ENCODE results near the gene SRPK3.
"Not testable (repeated sequence)": the region's sequence is repeated elsewhere in the genome, so short reads cannot be mapped to it uniquely, and the experiment has no call there.

Gene SRPK3, protein sequence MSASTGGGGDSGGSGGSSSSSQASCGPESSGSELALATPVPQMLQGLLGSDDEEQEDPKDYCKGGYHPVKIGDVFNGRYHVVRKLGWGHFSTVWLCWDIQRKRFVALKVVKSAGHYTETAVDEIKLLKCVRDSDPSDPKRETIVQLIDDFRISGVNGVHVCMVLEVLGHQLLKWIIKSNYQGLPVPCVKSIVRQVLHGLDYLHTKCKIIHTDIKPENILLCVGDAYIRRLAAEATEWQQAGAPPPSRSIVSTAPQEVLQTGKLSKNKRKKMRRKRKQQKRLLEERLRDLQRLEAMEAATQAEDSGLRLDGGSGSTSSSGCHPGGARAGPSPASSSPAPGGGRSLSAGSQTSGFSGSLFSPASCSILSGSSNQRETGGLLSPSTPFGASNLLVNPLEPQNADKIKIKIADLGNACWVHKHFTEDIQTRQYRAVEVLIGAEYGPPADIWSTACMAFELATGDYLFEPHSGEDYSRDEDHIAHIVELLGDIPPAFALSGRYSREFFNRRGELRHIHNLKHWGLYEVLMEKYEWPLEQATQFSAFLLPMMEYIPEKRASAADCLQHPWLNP

GRCh38 chrX:153780678-153781427 lies at the start of gene SRPK3:
SRPK3 (plus strand) TSS chrX:153781041; CDS start chrX:153781087, 46 bp downstream.
- DNase-seq, result no peak

GRCh38 chrX:153731117-153731844 lies 49.6 kb upstream of the SRPK3 start:
- no peak for DNase-seq

DNA sequence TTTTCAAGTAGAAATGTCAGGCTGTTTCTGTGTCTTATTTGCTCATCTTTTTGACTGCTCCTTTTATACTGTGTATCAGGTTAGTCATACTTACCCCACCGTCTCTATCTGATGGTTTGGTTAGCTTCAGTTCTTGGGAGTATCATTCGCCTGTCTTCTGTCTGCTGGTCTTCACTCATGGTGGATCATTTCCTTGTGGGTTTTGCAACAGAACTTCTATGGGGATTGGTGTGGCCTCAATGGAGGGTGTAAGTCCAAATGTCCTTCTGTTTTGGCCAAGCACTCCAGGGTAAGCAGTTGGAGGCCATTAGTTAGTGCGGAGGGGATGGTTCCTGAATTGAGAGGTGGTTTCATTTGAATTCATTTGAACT lies 49.0 kb upstream of the SRPK3 start:
- no peak for DNase-seq

GRCh38 chrX:153732401-153732800 lies 48.4 kb upstream of the SRPK3 start:
- no peak for DNase-seq

DNA sequence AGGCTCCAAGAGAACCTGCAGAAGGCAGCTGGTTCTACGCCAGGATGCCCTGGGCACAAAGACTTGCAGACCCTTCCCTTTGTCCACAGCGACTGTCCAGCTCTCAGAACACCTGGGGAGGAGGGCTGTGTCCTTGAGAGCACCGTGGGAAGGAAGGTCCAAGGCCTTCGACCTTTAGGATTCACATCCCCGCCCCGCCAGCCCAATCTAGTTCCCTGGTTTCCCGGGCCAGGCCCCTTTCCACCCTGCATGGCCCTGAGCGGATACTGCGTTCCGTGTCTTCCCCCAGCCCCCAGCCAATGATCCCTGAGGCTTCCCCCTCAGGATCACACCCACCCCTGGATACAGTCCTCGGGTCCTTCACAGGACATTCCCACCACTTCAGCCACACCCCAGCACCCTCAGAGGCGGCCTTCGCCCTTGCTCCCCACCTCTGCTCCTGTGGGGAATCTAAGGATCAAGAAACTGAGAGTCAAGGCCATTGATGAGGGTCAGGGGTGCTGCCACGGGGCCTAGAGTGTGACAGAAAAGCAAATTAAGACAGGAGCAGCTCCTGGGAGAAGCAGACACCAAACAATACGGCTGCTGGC lies 47.1 kb upstream of the SRPK3 start:
- DNase-seq, result no peak

DNA sequence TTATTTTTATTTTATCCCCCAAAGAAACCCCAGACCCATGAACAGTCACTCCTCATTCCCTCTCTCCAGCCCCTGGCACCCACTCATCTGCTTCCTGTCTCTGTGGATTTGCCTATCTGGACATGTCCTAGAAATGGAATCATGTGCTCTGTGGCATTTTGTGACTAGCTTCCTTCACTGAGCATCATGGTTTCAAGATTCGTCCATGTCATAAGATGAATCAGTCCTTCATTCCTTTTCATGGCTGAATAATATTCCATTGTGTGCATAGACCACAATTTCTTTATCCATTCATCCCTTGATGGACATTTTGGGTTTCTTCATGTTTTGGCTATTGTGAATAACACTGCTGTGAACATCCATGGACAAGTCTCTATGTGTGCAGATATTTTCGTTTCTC lies 46.0 kb upstream of the SRPK3 start:
- DNase-seq, result no peak

GRCh38 chrX:153735274-153735673 lies 45.6 kb upstream of the SRPK3 start:
- DNase-seq, result peak in 1 of 2 experiments; percentile 1

DNA sequence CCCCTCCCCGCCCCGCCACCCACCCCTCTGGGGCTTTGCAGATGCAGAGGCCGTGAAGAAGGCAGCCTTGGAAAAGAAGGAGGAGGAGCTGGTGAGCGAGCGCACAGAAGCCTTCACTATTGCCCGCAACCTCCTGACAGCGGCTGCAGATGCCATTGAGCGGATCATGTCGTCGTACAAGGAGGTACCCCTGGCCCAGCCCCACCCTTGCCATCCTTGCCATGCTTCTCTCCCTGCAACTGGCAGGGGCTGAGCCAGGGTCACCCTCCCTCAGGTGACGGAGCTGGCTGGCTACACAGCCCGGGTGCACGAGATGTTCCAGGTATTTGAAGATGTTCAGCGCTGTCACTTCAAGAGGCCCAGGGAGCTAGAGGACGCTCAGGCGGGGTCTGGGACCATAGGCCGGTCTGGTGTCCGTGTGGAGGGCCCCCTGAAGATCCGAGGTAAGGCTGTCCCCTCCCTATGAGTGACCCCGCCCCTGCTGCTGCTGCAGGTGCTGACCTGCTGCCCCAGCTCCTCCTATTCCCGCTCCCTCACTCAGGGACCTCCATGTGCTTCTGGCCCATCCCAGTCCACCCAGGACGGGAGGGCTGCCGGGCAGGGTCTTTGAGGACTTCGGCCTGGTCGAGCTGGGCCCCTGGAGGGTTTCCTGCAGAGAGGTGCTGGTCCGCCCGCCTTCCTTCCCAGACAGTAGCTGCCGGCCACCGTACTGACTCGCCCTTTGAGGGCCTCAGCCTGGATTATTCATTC lies 44.6 kb upstream of the SRPK3 start:
- DNase-seq, result no peak

GRCh38 chrX:153736871-153737441 lies 43.9 kb upstream of the SRPK3 start:
- no peak for DNase-seq

DNA sequence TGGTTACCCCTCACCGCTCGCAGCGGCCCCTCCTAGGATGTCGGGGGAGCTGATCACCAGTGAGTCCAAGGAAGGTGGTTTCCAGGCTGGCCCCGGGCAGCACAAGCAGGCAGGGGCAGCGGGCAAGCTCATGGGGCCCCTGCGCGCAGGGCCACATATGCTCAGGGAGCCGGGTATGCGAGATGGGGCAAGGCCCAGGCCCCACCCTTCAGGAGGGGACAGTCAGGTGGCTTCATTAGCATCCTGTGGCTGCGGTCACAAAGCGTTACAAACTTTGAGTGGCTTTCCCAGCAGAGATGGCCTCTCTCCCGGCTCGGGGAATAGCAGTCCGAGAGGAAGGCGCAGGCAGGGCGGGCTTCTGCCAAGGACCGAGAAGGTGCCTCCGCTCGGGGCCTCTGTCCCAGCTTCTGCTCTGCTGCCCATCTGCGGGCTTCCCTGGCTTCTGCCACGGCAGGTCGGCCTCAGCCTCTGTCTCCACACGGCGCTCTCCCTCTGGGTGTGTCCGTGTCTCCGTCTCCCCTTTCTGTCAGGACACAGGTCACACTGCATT lies 42.7 kb upstream of the SRPK3 start:
- no peak for DNase-seq

GRCh38 chrX:153739754-153740486 lies 40.9 kb upstream of the SRPK3 start:
- no peak for DNase-seq

GRCh38 chrX:153740631-153741222 lies 40.1 kb upstream of the SRPK3 start:
- DNase-seq, result no peak

DNA sequence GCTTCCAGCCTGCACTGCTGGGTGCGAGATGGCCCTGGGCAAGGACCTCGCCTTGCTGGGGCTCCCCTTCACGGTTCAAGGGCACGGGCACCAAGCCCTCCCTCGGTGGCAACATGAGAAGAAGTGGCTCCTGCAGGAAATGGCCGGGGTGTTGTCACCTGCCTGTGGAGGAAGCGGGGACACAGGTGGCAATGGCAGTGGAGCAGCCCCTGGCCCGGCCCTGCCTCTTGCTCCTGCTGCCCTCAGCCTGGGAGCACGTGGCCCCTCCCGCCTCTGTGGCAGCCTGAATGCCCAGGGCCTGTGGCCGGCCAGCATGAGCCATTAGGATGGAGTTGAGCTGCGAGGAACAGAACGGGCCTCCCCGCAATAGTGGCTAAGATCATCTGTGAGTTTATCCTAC lies 39.4 kb upstream of the SRPK3 start:
- DNase-seq, result no peak

DNA sequence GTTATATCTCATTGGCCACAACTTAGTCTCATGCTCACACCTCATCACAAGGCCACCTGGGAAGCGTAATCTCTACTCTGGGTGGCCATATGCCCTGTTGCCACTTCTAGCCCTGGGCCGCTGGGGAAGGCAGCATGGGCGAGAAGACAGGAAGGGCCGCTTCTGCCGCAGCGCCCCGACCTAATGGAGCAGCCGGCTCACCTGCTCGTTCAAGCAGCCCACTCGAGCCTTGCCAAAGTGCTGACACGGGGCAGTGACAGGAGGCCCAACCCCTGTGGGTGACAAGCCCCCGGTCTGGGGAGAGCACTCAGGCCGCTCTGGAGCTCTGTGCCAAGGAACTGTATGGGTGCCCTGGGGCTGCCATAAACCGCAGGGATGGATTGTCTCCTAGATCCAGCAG lies 38.7 kb upstream of the SRPK3 start:
- DNase-seq, result not testable (repeated sequence)

- not testable (repeated sequence) for DNase-seq
Measured at GRCh38 chrX:153742796-153743467, 37.9 kb upstream of the SRPK3 start.

GRCh38 chrX:153743468-153744209 lies 37.2 kb upstream of the SRPK3 start:
- not testable (repeated sequence) for DNase-seq

DNA sequence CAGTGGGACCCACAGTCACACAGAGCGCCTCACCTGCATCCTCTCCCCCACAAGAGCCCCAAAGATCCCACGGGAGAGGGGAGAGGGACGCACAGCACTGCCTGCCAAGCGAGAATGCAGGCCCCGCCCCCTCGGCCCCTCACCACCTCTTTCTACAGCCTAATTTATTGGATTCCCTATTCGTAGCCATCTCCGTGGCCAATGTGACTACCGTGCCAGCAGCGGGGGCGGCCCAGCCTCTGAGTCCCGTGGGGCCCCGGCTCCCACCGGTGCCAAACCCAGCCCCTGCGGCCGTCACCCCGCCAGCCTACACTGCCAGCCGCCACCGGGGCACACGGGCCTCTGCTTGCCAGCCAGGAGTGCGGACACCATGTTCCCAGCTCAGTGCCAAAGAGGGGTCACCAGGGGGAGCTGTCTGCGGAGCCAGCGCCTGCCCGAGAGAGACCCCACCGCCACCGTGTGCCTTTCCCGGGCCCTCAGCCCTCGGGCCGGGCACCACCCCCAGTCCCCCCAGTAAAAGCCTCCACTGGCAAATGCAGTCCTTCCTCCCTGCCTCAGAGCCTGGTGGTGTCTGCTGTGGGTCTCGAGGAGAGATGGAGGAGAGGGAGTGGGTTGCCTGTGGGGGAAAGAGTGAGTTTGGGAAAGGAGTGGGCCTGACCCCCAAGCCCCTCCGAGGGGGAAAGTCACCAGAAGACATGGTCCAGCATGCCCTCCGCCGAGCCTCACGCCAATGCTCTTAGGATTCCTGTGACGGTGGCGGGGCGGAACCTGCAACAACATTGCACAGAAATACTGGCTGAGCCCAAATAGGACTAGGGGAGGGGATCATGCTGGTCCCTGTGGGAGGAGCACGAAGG lies 36.4 kb upstream of the SRPK3 start:
- no peak for DNase-seq

DNA sequence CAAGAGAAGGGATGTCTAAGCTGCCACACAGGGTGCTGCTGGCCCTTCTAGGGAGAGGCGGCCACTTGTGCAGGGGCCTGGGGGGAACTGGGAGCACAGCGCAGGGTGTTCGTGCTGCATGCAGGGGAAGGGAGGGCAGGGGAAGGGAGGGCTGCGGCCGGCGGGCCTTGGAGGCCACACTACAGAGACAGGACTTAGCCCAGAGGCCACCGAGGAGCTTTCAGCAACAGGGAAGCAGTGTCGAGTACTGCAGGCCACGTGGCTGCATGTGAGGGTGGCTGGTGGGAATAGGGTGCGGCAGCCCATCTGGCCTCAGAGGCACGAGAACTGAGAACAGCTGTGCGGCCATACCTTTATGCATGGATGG lies 35.8 kb upstream of the SRPK3 start:
- DNase-seq, result not testable (repeated sequence)
